ENCODE measurements around the gene TP53I13. TPM values are rescaled to one million over a fixed set of nuclear protein-coding genes. Genes with fewer than 3 reads are reported as not detected.

Gene TP53I13
- total RNA-seq, 1 donor from 2014 or later = 40.2 TPM

DNA sequence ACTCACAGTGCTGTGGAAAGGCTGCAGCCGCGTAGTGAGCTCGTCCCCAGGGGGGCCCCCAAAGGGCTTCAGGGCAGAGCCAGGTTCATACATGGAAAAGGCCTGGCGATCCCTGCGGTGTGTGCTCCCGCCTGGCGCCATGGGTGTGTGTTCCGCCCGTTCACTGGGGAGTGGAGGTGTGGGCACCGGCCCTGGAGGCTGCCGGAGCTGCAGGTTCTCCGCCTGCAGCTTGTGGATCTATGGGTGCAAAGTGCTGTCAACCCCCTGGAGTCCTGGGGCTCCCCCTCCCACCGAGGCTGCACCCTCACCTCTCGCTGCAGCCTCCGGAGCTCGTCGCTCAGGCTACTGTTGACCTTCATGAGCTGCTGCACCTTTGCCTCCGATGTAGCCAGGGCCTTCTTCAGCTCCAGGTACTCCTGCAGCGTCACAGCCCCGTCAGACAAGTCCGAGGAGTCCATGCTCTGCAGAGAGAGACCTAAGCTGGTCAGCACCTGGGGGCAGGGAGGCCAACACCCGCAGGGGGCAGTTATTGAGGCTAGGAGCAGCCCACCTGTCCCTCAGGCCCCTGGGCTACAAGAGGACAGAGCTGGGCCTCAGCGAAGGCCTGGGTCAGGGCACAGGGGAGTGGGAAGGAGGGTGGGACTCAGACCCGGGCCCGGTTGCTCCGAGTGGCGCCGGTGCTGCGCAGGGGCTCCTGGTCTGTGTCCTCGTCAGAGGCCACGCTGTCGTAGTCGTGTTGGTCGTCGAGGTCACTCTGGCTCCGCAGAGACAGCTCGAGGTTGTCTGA, 7.9 kb downstream of the TP53I13 start:
- TF ChIP-seq, protein P1, sequence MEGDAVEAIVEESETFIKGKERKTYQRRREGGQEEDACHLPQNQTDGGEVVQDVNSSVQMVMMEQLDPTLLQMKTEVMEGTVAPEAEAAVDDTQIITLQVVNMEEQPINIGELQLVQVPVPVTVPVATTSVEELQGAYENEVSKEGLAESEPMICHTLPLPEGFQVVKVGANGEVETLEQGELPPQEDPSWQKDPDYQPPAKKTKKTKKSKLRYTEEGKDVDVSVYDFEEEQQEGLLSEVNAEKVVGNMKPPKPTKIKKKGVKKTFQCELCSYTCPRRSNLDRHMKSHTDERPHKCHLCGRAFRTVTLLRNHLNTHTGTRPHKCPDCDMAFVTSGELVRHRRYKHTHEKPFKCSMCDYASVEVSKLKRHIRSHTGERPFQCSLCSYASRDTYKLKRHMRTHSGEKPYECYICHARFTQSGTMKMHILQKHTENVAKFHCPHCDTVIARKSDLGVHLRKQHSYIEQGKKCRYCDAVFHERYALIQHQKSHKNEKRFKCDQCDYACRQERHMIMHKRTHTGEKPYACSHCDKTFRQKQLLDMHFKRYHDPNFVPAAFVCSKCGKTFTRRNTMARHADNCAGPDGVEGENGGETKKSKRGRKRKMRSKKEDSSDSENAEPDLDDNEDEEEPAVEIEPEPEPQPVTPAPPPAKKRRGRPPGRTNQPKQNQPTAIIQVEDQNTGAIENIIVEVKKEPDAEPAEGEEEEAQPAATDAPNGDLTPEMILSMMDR (IDR thresholded peaks at IDR 0.05; ENCODE audit: unreplicated experiment) = no peak
- Mint-ChIP-seq H3K27me3 (no peaks in the 10 kb centered on the region), H3K4me3 (ENCODE audit: low read depth) (no peak overlapping the region), H3K4me1 (ENCODE audit: low read depth) (peaks cover 9% of the 10 kb centered on the region), H3K36me3 (ENCODE audit: insufficient read depth) (peaks cover 15% of the 10 kb centered on the region), H3K9me3 (ENCODE audit: low read depth) (no peaks in the 10 kb centered on the region), H3K27ac (no peak overlapping the region)
- no peak for DNase-seq (ENCODE audit: low spot score, unreplicated experiment)

DNA sequence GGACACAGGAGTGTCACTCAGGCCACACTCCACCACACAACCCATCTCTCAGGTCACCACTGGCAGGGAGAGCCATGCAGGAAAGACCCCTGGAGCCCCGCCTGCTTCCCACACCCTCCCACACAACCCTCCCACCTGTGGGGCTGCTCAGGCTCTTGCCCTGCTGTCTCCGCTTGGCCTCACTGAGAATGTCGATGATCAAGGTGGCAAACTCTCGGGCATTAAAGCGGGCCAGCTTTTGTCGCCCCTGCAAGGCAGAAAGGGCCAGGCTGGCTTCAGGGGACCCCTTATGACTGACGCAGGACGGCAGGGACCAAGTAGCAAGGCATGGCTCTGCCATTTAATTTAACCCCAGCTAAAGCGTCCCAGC, 8.5 kb downstream of the TP53I13 start:
- H3K4me1 Mint-ChIP-seq (ENCODE audit: low read depth) = peaks cover 9% of the 10 kb centered on the region
- H3K27me3 Mint-ChIP-seq = no peaks in the 10 kb centered on the region
- no peak for DNase-seq (ENCODE audit: low spot score, unreplicated experiment)
- peaks cover 15% of the 10 kb centered on the region for H3K36me3 Mint-ChIP-seq (ENCODE audit: insufficient read depth)
- no peaks in the 10 kb centered on the region for H3K9me3 Mint-ChIP-seq (ENCODE audit: low read depth)
- no peak overlapping the region for H3K4me3 Mint-ChIP-seq (ENCODE audit: low read depth)
- no peak overlapping the region for H3K27ac Mint-ChIP-seq
- TF ChIP-seq, protein P1 (IDR thresholded peaks at IDR 0.05; ENCODE audit: unreplicated experiment) = no peak

DNA sequence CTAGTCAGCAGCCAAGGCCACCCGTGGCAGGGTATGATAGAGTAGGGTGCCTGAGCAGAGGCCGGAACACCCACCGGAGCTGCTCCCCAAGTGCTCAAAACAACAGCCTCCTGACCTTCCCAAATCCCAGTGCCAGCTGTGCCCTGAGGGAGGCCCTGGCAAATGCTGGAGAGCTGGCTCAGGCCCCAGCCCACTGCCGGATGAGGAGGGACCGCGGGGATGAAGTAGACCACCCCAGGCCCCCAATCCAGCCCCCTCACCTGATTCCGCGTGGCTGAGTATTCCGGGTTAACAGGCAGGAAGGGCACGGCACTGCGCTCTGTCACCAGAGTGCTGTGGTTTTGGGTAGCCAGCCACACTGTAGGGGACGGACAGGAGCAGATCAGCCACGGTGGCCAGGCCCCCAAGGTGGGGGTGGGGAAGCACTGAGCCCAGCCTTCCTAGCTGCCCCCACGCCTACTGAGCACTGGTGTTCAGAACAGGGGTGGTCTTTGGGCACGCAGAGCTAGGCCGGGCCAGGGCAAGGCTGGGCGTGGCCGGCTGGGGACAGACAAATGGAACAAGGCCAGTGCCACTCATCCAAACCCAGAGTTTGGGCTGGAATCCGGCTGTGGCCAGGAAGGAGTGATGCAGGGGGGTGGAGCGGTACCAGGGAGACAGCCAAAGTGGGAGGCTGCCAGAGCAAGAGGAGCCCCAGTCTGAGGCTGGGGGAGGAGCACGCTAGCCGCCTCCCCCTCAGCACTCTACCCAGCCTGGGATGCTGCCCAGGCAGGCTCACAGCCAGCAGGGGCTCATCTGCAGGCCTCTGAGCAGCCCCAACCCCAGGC, 9.1 kb downstream of the TP53I13 start:
- no peak for DNase-seq (ENCODE audit: low spot score, unreplicated experiment)
- Mint-ChIP-seq H3K36me3 (ENCODE audit: insufficient read depth) (peaks cover 18% of the 10 kb centered on the region), H3K4me1 (ENCODE audit: low read depth) (peaks cover 9% of the 10 kb centered on the region), H3K9me3 (ENCODE audit: low read depth) (no peaks in the 10 kb centered on the region), H3K27me3 (no peaks in the 10 kb centered on the region), H3K27ac (no peak overlapping the region), H3K4me3 (ENCODE audit: low read depth) (no peak overlapping the region)
- TF ChIP-seq, protein P1 (IDR thresholded peaks at IDR 0.05; ENCODE audit: unreplicated experiment) = no peak

DNA sequence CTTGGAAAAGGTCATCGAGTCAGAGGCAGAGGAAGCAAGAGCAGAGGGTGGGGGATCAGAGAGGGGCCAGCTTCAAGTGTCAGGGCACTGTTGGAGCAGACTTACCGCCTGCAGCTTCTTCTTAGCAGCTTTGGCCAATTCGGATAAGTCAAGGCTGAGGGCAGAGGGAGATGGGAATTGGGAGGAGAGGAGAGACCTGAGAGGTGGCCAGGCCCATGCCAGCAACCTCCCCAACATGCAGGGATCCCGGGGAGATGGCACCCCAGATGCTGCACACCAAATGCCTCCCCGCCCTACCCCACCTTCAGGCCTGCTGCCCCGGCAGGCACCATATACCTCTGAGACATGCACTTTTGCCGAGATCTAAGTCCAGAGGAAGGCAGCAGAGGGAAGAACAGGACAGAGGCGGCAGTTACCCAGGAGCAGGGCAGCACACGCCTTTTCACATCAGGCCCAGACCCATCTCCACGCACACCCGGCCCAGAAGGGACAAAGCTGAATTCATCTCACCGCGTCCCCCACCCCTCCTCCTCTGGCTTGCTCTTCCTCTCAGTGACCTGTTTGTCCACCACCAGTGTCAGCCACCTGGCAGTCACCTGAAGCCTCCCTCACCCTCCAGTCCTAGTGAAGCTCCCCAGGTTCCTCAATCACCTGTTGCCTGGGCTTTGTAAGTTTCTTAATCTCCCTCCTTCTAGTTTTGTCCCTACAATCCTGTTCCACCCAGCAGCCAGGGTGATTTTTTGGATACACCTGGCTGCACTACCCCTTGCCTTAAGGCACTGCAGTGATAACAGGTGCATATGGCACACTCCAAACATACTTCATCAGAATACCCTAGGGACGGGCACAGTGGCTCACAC, 10.4 kb downstream of the TP53I13 start:
- H3K9me3 Mint-ChIP-seq (ENCODE audit: low read depth) = no peaks in the 10 kb centered on the region
- TF ChIP-seq, protein P1 (IDR thresholded peaks at IDR 0.05; ENCODE audit: unreplicated experiment) = no peak
- H3K4me3 Mint-ChIP-seq (ENCODE audit: low read depth) = no peak overlapping the region
- no peak for DNase-seq (ENCODE audit: low spot score, unreplicated experiment)
- peaks cover 9% of the 10 kb centered on the region for H3K4me1 Mint-ChIP-seq (ENCODE audit: low read depth)
- no peaks in the 10 kb centered on the region for H3K27me3 Mint-ChIP-seq
- H3K36me3 Mint-ChIP-seq (ENCODE audit: insufficient read depth) = peaks cover 18% of the 10 kb centered on the region
- H3K27ac Mint-ChIP-seq = no peak overlapping the region

Data from progenitor cell of endocrine pancreas (in vitro differentiated cells).